PC-3 (cell line): ENCODE measurements around the gene CDC45. TPM values are rescaled to one million over a fixed set of nuclear protein-coding genes. Genes with fewer than 3 reads are reported as not detected.
A peak's percentile ranks its signal among the peaks of the same experiment; 100 is the strongest.

Experiments
- ATAC-seq: fragments of 200-7000 bp; cut with Tn5 transposase; 2 replicates; pipeline ENCODE4 v1.9.1; 2020; ENCODE audit warnings: mild to moderate bottlenecking, moderate library complexity
- BruUV-seq: library from RNA; stranded (reverse); fragments of 400-500 nt; replicated peaks from 2 replicates; lab custom pipeline; 2021; lab: Mats Ljungman, UMichigan
- CTCF ChIA-PET: fragments of 300-600 bp; sonication (Branson Sonifier 250); formaldehyde crosslinking; loops from one replicate; lab custom pipeline; 2022; ENCODE audit warnings: antibody characterized with exemption; lab: Charles Lee
- POLR2A ChIA-PET: fragments of 300-600 bp; sonication (Branson Sonifier 250); formaldehyde crosslinking; loops from one replicate; lab custom pipeline; 2022; ENCODE audit warnings: antibody characterized with exemption; ENCODE audit not compliant: unreplicated experiment; lab: Charles Lee
- DNase-seq: peaks from one replicate; pipeline ENCODE4 v3.0.0-alpha.2; 2015
- H2AFZ ChIP-seq: fragments of 300-600 bp; sonication (generic); 2 replicates; pipeline ENCODE4 v1.6.0; 2016; ENCODE audit warnings: antibody characterized with exemption, low read length
- H3F3A ChIP-seq: fragments of 300-600 bp; sonication (generic); one replicate; pipeline ENCODE4 v1.6.0; 2017; ENCODE audit warnings: antibody characterized with exemption, low read length, control low read depth, mild to moderate bottlenecking; ENCODE audit not compliant: unreplicated experiment
- H3K27ac ChIP-seq: fragments of 300-600 bp; sonication (generic); 2 replicates; pipeline ENCODE4 v1.5.1; 2016; ENCODE audit warnings: mild to moderate bottlenecking, low read length
- H3K27me3 ChIP-seq: fragments of 300-600 bp; sonication (generic); 2 replicates; pipeline ENCODE4 v1.6.1; 2016; ENCODE audit warnings: low read length, mixed read lengths
- H3K36me3 ChIP-seq: fragments of 300-600 bp; sonication (generic); 2 replicates; pipeline ENCODE4 v1.6.1; 2016; ENCODE audit warnings: low read depth, mixed run types, low read length, mixed read lengths
- H3K4me1 ChIP-seq: fragments of 300-600 bp; sonication (generic); 2 replicates; pipeline ENCODE4 v1.5.1; 2016; ENCODE audit warnings: low read length; ENCODE audit not compliant: insufficient read depth
- H3K4me2 ChIP-seq: fragments of 300-600 bp; sonication (generic); 2 replicates; pipeline ENCODE4 v1.6.0; 2016; ENCODE audit warnings: low read length
- H3K4me3 ChIP-seq: fragments of 300-600 bp; sonication (generic); 2 replicates; pipeline ENCODE4 v1.5.1; 2016; ENCODE audit warnings: mild to moderate bottlenecking, low read length, mixed read lengths
- H3K79me2 ChIP-seq: fragments of 300-600 bp; sonication (generic); 2 replicates; pipeline ENCODE4 v1.6.1; 2017; ENCODE audit warnings: low read length, mixed read lengths
- H3K9ac ChIP-seq: fragments of 300-600 bp; sonication (generic); 2 replicates; pipeline ENCODE4 v1.6.0; 2016; ENCODE audit warnings: mild to moderate bottlenecking, low read length
- H3K9me2 ChIP-seq: fragments of 300-600 bp; sonication (generic); replicated peaks from 2 replicates; pipeline ENCODE4 v1.6.1; 2016; ENCODE audit warnings: mixed run types, low read length, mixed read lengths
- H3K9me3 ChIP-seq: fragments of 300-600 bp; sonication (generic); 2 replicates; pipeline ENCODE4 v1.6.1; 2016; ENCODE audit warnings: low read length, mixed read lengths
- H4K20me1 ChIP-seq: fragments of 300-600 bp; sonication (generic); 2 replicates; pipeline ENCODE4 v1.6.1; 2016; ENCODE audit warnings: low read length, mixed read lengths
- EZH2 ChIP-seq: fragments of 300-600 bp; sonication (generic); IDR thresholded peaks from one replicate; pipeline ENCODE4 v1.6.1; 2017; ENCODE audit warnings: antibody characterized with exemption, mild to moderate bottlenecking, low read length; ENCODE audit not compliant: unreplicated experiment
- EZH2phosphoT487 ChIP-seq: fragments of 300-600 bp; sonication (generic); IDR thresholded peaks from 2 replicates; pipeline ENCODE4 v1.6.1; 2018; ENCODE audit warnings: mild to moderate bottlenecking, antibody characterized with exemption, low read length, borderline replicate concordance
- intact Hi-C: fragments of 100-400 bp; cut with micrococcal nuclease; formaldehyde crosslinking; loops from 2 replicates; pipeline ENCODE4 v1.9.0; 2023
- total RNA-seq: library from RNA; depleted of rRNA; stranded (reverse); fragments of >200 nt; gene quantifications from 2 replicates; pipeline ENCODE4 v1.2.3, GENCODE V29; 2014
- TF ChIP-seq, protein P1 (sequence below): fragments of 300-600 bp; sonication (generic); conservative IDR thresholded peaks from 2 replicates; pipeline ENCODE4 v1.5.1; 2017; ENCODE audit warnings: antibody characterized with exemption, low read depth, mild to moderate bottlenecking, low read length

Gene CDC45
- total RNA-seq, 1 experiment from 2014 or later = 70.9 TPM

DNA sequence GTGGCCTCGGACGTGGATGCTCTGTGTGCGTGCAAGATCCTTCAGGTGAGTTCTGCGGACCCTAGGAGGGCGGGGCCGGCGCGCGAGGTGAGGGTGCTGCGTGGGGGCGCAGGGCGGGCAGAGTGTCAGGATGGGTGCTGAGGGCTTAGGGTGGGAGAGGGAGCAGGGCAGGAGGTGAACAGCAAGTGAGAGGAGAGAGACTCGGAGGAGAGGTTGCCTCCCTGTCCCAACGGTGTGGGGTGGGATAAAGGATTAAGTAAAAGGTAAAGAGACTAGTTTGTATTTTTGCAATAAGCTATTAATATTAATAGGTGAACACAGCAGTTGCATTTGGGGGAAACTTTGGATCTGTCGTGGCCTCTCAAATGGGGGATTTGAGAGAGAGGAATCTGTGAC, 451 bp downstream of the CDC45 start:
- H2AFZ ChIP-seq = peak overlapping the region; percentile 74
- H3K36me3 ChIP-seq = peaks cover 21% of the 10 kb centered on the region
- no peaks in the 10 kb centered on the region for H3K9me3 ChIP-seq
- H3K4me3 ChIP-seq = peak overlapping the region; percentile 88
- DNase-seq = no peak
- intact Hi-C loops = no loop called here
- ATAC-seq = no peak
- H3K79me2 ChIP-seq = peaks cover 62% of the 10 kb centered on the region
- peak overlapping the region; percentile 88 for H3K4me2 ChIP-seq
- no TSS peak for BruUV-seq
- H4K20me1 ChIP-seq = peaks cover 28% of the 10 kb centered on the region
- H3K9ac ChIP-seq = peak overlapping the region; percentile 97
- no peaks in the 10 kb centered on the region for H3K9me2 ChIP-seq
- no peaks in the 10 kb centered on the region for H3K27me3 ChIP-seq
- ChIA-PET POLR2A (no interaction called here), CTCF (interaction anchor here (1.6 kb wide), 1 partner anchor 149 kb away, joined by 6 read pairs; no protein-coding TSS in a partner anchor)
- TF ChIP-seq EZH2phosphoT487 = no peak
- TF ChIP-seq EZH2 = no peak
- TF ChIP-seq, protein P1, sequence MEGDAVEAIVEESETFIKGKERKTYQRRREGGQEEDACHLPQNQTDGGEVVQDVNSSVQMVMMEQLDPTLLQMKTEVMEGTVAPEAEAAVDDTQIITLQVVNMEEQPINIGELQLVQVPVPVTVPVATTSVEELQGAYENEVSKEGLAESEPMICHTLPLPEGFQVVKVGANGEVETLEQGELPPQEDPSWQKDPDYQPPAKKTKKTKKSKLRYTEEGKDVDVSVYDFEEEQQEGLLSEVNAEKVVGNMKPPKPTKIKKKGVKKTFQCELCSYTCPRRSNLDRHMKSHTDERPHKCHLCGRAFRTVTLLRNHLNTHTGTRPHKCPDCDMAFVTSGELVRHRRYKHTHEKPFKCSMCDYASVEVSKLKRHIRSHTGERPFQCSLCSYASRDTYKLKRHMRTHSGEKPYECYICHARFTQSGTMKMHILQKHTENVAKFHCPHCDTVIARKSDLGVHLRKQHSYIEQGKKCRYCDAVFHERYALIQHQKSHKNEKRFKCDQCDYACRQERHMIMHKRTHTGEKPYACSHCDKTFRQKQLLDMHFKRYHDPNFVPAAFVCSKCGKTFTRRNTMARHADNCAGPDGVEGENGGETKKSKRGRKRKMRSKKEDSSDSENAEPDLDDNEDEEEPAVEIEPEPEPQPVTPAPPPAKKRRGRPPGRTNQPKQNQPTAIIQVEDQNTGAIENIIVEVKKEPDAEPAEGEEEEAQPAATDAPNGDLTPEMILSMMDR = no peak
- H3K27ac ChIP-seq = no peak overlapping the region
- H3K4me1 ChIP-seq = peaks cover 11% of the 10 kb centered on the region
- no peaks in the 10 kb centered on the region for H3F3A ChIP-seq

DNA sequence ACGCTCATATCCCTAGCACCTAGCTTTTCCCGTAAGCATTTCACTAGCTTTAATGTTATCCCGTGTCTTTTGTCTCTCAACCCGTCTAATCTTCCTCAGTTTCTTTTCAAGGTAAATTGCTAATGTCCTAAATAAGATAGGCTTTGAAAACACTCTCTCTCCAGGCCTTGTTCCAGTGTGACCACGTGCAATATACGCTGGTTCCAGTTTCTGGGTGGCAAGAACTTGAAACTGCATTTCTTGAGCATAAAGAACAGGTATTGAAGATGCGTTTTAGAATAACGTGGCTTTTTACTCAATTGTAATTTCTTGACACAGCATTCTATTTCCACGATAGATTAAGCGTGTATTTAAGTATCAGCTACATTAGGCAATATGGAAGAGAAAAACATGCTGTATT, 1.1 kb downstream of the CDC45 start:
- Histone ChIP-seq H3F3A (no peaks in the 10 kb centered on the region), H3K27me3 (no peaks in the 10 kb centered on the region), H2AFZ (no peak overlapping the region), H3K9me2 (no peaks in the 10 kb centered on the region), H3K9ac (peak overlapping the region; percentile 97), H3K4me1 (peaks cover 11% of the 10 kb centered on the region), H4K20me1 (peaks cover 21% of the 10 kb centered on the region), H3K36me3 (peaks cover 19% of the 10 kb centered on the region; the same call in 1 of the 2 replicates), H3K4me3 (peak overlapping the region; percentile 88), H3K79me2 (peaks cover 56% of the 10 kb centered on the region), H3K27ac (no peak overlapping the region), H3K9me3 (no peaks in the 10 kb centered on the region), H3K4me2 (peak overlapping the region; percentile 88)
- DNase-seq = no peak
- ChIA-PET POLR2A (no interaction called here), CTCF (interaction anchor here (1.6 kb wide), 1 partner anchor 149 kb away, joined by 6 read pairs; no protein-coding TSS in a partner anchor)
- no TSS peak for BruUV-seq
- TF ChIP-seq EZH2phosphoT487 (no peak), EZH2 (no peak)
- TF ChIP-seq, protein P1 = no peak
- intact Hi-C loops = no loop called here
- no peak for ATAC-seq

DNA sequence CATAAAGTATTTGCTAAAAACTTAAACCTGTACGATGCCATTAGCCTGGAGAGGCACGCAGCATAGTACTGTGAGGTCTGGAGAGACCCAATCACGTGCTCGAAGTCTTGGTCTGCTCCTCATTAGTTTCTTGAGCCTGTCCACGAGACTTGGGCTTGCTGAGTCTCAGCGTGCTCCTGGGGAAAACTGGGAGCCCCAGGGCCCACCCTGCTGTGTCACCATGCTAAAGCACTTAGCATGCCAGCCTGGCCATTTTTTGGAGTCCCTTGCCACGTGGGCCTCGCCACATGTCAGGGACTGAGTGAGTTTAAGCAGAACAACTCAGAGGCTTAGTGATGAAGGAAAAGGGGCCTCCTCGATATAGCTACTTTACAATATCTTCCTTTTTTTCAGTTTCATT, 2.6 kb downstream of the CDC45 start:
- H3K4me1 ChIP-seq = peaks cover 7% of the 10 kb centered on the region; the same call in 1 of the 2 replicates
- ChIA-PET POLR2A (no interaction called here), CTCF (no interaction called here)
- H3K27me3 ChIP-seq = no peaks in the 10 kb centered on the region
- intact Hi-C loops = no loop called here
- H3K4me2 ChIP-seq = no peak overlapping the region
- TF ChIP-seq, protein P1 = no peak
- peaks cover 42% of the 10 kb centered on the region for H3K79me2 ChIP-seq
- no TSS peak for BruUV-seq
- no peaks in the 10 kb centered on the region for H3K9me3 ChIP-seq
- DNase-seq (no peak), ATAC-seq (no peak)
- peaks cover 11% of the 10 kb centered on the region for H4K20me1 ChIP-seq
- no peaks in the 10 kb centered on the region for H3K9me2 ChIP-seq
- no peaks in the 10 kb centered on the region for H3F3A ChIP-seq
- no peak overlapping the region for H2AFZ ChIP-seq
- H3K36me3 ChIP-seq = peaks cover 19% of the 10 kb centered on the region; the same call in 1 of the 2 replicates
- H3K9ac ChIP-seq = no peak overlapping the region
- H3K27ac ChIP-seq = no peak overlapping the region
- no peak overlapping the region for H3K4me3 ChIP-seq
